Raji (cell line): ENCODE data around the gene ERC2.

Experiments
- POLR2A ChIP-seq: IDR thresholded peaks from 2 replicates; pipeline ENCODE4 v1.6.1; 2011; ENCODE audit warnings: low read depth, low read length, control low read depth; ENCODE audit not compliant: insufficient read depth

The ERC2 gene

DNA sequence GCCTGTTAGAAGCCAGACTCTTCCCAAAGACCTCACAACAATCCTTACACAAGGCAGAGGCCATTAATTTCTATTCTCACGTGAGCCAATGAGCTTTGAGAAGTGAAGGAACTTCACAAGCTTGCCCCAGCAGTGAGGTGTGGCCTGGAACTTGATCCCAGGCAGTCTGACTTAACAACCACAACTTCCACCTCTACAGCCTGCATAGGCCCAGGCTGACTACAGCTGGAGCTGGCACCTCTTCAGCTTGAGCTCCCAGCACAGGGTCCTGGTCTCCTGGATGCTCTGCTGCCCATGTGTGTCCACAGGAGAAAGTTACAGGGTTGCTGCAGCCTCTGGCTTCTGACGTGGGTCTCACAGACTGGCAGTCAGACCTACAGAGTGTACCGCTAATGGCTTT lies 111.0 kb downstream of the ERC2 start:
- TF ChIP-seq POLR2A, result no peak

DNA sequence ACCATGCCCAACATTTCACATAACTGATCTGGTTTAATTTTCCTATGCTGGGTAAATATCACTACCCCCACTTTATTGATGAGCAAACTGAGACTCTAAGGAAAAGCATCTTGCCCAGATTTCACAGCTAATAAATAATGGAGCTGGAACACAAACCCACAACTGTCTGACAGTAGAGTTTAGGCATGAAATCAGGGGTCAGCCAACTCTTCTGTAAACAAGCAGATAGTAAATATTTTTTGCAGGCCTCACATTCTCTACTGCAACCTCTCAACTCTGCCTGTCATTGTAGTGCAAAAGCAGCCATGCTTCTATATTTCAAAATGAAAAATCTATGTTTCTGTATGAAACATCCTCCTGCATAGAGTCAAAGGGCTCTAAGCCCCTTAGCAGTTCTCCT lies 111.5 kb downstream of the ERC2 start:
- TF ChIP-seq POLR2A, result no peak

DNA sequence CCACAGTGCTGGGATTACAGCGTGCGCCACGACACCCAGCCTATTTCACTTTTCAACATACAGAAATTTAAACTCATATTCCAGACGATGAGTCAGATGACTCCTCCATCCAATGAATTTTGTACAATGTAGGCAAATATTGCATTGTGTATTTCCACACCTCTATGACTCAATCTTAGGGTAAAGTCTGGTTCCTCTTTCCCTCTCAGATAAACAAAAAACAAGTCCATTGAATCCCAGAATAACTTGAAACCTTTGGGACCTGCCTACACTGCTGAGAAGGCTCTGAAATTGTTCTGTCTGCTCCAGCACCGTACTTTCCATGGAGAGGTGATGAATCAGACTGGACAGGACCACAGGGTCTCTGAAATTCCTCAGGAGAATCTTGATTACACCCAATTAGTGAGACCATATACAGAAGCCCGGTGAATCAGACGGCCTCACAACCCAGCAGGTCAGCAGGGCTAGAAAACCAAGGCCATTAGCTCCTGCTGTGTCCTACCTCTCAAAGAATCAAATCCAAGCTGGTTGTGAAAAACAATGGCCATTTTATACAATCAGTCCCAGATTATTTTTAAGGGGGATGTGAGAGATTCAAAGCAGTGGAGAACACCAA lies 112.6 kb downstream of the ERC2 start:
- no peak for TF ChIP-seq POLR2A

DNA sequence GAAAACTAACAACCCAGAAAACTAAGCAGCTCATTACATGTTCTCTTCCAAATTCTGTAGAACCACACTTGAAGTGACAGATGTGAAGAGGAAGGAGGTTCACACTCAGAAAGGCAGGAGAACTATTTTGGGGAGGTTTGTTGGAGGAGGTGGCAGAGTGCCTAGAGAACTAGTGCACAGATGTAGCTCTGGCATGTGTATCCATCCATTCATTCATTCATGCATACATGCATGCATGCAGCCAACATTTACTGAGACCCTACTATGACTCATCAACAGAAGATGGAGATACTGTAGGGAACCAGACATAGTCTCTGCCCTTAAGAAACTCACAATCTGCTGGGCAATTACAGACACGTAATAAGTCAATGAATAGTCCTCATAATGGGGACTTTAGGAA lies 116.7 kb downstream of the ERC2 start:
- TF ChIP-seq POLR2A, result no peak

DNA sequence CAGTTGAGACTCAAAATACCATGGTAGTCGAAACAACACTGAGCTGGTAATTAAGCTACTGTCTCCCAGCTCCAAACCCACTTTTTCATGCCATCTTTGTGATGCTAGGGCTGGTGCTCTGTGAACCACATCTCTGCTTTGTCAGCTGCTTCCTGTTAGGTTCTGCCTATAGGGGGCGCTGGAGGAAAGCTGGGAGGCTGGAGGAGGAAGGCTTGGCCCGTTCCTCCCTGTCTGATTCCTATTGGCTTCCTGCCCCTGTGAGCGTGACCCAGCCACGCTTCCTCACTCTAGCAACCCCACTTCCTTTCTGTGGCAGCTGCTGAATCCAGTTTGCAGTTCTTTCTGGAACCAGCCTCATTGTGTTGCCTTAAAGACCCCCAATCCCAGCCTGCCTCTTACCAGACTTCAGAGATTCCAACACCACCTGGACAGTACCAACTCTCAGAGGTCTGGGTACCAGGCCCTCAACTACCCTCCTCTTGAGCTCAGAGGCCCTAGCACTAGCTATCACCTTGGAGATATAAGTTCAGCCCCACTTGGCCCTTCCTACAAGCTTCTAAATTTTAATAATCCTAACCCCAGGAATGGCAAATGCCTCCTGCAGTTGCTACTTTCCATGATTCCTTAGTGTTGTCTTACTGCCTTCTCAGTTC lies 120.9 kb downstream of the ERC2 start:
- no peak for TF ChIP-seq POLR2A

DNA sequence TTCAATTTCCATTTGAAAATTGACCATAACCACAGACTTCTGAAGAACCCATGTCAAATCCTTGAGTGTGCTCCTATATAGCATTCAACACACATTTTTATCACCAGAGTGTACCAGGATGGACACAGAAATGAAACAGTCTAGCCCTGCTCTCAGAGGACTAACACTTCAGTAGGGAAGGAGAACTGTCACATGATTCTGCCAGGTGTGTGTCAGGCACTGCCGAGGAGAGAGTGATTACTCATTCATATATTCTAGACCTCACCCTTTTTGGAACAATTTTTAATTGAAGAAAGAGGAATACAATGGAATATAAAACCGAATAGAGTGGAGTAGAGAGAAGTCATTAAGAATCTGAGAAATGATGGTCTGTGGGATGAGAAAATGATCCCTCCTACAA lies 125.8 kb downstream of the ERC2 start:
- TF ChIP-seq POLR2A, result no peak

DNA sequence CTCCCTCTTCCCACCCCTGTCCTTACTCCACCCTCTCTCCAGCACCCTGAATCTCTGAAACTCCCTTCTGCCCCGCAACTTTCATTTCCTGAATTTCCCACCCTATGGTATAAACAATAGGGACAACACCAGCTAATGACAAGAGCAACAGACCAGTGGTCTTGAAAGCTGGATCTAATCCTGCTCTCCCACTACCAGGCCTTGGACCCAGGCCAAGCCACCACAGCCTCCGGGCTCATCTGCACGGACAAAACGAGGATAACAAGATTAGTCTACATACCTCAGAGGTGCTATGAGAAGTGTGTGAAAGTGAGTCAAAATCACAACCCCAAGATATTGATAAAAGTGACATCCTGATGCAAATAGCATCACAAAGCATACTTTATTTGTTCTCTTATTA lies 128.6 kb downstream of the ERC2 start:
- no peak for TF ChIP-seq POLR2A

DNA sequence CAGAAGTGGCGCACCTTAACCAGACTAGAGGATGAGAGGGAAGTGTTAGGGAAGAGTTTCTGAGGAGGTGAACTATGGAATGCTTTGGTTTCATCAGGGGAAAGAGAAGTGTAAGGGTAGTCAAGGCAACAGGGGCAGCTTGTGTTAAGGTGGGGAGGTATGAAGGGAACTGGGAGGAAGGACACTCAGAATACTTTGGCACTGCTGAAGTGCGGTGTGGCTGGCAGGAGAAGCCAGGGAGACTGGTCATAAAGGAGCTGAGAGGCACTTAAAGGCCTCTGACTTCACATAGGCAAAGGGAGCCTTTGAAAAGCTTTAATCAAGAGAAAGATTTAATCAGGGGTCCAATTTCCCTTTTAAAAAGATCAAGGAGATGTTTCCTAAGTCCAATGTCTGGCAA lies 129.0 kb downstream of the ERC2 start:
- no peak for TF ChIP-seq POLR2A

DNA sequence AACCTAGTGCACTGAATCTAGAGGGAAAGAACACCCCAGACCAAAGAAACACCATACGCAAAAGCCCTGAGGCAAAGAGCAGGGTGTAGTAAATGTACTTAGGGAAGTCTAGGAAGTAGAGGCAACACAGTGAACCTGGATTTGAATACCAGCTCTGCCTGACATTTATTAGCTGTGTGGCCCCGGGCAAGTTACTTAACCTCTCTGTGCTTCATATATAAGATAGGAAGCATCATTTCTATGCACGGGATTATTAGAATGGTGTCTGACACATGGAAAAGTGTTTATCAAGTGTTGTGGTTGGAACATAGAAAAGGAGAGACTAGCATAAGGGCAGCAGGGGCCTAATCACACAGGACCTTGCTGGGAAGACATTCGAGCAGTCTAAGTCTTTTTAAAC lies 132.2 kb downstream of the ERC2 start:
- no peak for TF ChIP-seq POLR2A

DNA sequence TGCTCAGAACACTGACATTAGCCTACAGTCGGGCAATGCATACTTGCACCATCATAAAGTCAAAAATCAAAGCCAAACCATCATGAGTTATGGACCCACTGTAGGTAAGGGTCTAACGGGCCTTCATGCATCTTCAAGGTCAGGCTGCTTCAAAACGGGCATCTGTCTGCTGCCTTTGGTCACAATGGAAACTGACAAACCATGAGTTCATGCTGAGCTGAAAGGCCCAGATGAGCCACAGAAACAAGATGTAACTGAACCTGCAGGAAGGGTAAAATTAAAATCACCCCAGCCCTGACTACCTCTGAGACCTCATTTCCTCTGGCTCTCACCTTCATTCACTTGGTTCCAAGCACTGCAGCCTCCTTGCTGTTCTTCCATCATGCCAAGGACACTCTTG lies 143.8 kb downstream of the ERC2 start:
- no peak for TF ChIP-seq POLR2A

DNA sequence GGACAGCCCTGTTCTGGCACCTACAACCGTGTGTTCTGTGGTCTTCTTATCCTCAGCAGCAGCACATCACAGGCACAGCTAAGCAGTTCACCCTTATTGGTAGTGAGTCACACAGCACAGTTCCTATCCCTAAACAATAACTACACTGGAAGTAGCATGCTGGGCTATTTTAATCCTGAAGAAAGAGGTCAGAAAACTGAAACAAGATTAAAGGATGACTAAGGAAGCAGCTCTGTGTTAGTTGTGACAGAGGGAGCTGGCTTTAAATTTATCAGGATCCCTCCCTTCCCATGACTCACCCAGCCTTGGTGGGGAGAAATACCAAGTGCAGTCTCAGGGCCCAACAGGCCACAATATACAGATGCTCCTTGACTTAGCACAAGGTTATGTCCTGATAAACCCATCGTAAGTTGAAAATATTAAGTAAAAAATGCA lies 144.3 kb downstream of the ERC2 start:
- no peak for TF ChIP-seq POLR2A

DNA sequence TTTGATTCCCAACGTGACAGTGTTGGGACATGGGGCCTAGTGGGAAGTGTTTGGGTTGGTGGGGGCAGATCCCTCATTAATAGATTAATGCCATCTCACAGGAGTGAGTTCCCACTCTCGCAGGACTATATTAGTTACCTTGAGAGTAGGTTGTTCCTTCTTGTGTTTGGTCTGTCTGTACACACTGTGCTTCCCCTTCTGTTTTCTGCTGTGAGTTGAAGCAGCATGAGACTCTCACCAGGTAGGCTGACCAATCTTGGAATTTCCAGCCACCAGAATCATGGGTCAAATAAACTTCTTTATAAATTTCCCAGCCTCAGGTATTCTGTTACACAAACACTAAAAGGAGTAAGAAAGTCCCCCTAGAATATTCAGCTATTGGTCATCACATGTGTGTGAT lies 145.4 kb downstream of the ERC2 start:
- TF ChIP-seq POLR2A, result no peak

DNA sequence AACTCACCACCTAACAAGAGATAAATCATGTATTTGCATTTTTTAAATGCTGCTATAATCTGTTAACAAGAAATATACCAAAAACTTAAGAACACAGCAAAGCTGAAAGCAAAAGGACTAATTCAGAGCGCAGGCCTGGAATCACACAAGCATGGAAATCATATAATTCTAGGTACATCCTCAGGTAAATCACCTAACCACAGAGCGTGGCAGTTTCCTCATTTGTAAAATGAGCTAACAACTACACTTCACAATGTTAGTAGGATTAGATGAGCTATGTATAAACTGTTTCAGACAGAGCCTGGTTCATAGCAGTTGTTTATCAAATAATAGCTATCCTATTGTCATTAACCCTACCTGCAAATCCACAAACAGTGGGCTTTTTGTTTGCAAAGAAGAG lies 146.4 kb downstream of the ERC2 start:
- no peak for TF ChIP-seq POLR2A

DNA sequence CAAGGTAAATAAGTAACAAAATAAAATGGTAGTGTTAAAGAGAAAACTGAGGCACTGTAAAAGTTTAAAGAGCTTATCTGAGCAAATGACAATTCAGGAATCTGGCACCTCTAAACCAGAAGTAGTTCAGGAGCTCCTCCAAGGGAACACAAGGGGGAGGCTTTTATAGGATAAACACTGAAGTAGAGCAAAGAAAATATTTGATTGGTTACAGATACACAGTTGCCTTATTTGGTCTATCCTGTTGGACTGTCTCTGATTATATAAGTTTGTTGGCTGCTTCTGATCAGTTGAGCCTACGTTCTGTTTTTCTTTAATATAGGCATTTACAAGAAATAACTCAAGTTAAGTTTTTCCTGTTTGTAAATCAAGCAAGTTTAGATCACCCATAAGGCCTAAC lies 146.9 kb downstream of the ERC2 start:
- no peak for TF ChIP-seq POLR2A

DNA sequence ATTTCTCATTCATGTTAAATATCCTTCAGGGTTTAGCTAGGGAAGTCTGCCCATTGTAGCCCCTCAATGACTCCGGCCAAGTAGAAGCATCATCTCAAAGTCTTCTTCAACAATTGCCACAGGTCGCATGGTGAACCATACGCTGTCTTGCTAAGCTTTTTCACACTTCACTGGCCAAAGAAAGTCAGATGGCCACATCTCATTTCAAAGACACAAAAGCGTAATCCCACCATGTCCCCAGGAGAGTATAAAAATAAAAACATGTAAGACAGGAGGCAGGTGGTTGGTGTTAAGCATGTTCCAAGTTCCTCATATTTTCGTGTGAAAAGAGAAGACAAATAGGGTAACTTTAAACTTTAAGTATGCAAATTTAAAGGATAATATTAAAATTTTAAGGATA lies 147.4 kb downstream of the ERC2 start:
- no peak for TF ChIP-seq POLR2A

DNA sequence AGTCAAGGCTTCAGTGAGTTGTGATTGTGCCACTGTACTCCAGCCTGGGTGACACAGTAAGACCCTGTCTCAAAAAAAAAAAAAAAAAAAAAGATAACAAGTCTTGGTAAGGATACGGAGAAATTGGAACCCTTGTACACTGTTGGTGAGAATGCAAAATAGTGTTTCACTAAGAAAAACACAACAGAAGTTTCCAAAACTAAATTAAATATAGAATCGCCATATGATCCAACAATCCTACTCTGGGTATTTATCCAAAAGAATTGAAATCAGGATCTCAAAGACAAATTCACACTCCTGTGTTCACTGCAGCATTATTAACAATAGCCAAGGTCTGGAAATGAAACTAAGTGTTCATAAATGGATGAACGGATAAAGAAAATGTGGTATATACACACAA lies 149.4 kb downstream of the ERC2 start:
- TF ChIP-seq POLR2A, result no peak

DNA sequence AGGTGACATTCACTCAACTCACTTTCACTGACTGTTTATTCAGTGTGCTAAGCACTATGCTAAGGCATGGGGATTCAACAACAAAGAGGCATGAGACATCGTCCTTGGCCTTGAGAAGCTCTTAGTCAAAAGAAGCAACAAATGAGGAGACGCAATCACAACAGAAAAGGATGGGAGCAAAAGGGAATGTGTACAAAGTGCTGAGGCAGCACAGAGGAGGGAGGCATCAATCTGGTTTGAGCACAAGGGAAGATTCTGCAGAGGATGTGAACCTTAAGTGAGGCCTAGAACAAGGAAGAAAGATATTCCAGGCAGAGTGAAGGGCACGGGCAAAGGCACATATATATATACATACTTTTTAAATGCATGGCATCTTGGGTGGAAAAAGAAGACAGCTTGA lies 151.3 kb downstream of the ERC2 start:
- no peak for TF ChIP-seq POLR2A
